Body of pancreas (tissue), 4 donors: ENCODE measurements around the gene WWOX. TPM values are rescaled to one million over a fixed set of nuclear protein-coding genes. Genes with fewer than 3 reads are reported as not detected.
"Not testable (repeated sequence)": the region's sequence is repeated elsewhere in the genome, so short reads cannot be mapped to it uniquely, and the experiment has no call there.

Experiments used
- ATAC-seq: fragments of 150-250 bp; one replicate; pipeline ENCODE4 v1.9.1; 2016
- DNase-seq, 4 donors: peaks; one replicate each; pipeline ENCODE4 v3.0.0-alpha.2; 2019
- H3K27ac ChIP-seq, 4 donors: fragments of 200-600 bp; sonication (generic); 1 replicate in 3 of 4; 2 replicates in 1 of 4; pipeline versions ENCODE4 v1.5.1 to v1.6.1; 2016 to 2019; ENCODE audit warnings: mild to moderate bottlenecking in 1 of 4, mixed read lengths in 1 of 4, moderate library complexity in 1 of 4
- H3K27me3 ChIP-seq, 2 donors: fragments of 200-600 bp; sonication (generic); one replicate each; pipeline ENCODE4 v1.6.0; 2016; ENCODE audit warnings: mild to moderate bottlenecking in 1 of 2
- H3K36me3 ChIP-seq, 2 donors: fragments of 200-600 bp; sonication (generic); replicated peaks in 1 of 2; 2 replicates each; pipeline ENCODE4 v1.5.1; 2016; ENCODE audit warnings: low read depth in 2 of 2; ENCODE audit not compliant: insufficient read depth in 1 of 2
- H3K4me1 ChIP-seq: fragments of 200-600 bp; sonication (generic); one replicate; pipeline ENCODE4 v1.6.0; 2016
- H3K4me3 ChIP-seq, 2 donors: fragments of 200-600 bp; sonication (generic); 1 replicate in 1 of 2; 2 replicates in 1 of 2; pipeline ENCODE4 v1.5.1; 2016 to 2019
- H3K9me3 ChIP-seq, 3 donors: fragments of 200-600 bp; sonication (generic); 1 replicate in 2 of 3; 2 replicates in 1 of 3; pipeline ENCODE4 v1.5.1; 2016
- POLR2A ChIP-seq, 3 donors: fragments of 450-650 bp; IDR thresholded peaks; one replicate each; pipeline ENCODE4 v1.6.1; 2016; ENCODE audit warnings: antibody characterized with exemption in 3 of 3, mild to moderate bottlenecking in 2 of 3
- WGBS, 2 donors: methylation state at CpG; one replicate each; pipeline ENCODE4 v1.1.5; 2017; 5-methylcytosine and 5-hydroxymethylcytosine counted together
- intact Hi-C: fragments of 100-400 bp; cut with DNase I; formaldehyde crosslinking; loops from one replicate; pipeline ENCODE4 v1.15.1; 2023
- total RNA-seq, 2 donors: library from RNA; depleted of rRNA; stranded (reverse); fragments of >200 nt; gene quantifications; one replicate each; pipeline ENCODE4 v1.1.0, GENCODE V29; 2016
- TF ChIP-seq, protein P1 (sequence below), 7 experiments: fragments of 450-650 bp in 4 of 7; fragments of 200-600 bp in 3 of 7; sonication (generic) in 3 of 7; IDR thresholded peaks; one replicate each; pipeline ENCODE4 v1.5.1; 2016 to 2019; ENCODE audit warnings: antibody characterized with exemption in 7 of 7

Gene WWOX
- total RNA-seq, 2 donors from 2014 or later: 52.7 to 67.2 TPM

DNA sequence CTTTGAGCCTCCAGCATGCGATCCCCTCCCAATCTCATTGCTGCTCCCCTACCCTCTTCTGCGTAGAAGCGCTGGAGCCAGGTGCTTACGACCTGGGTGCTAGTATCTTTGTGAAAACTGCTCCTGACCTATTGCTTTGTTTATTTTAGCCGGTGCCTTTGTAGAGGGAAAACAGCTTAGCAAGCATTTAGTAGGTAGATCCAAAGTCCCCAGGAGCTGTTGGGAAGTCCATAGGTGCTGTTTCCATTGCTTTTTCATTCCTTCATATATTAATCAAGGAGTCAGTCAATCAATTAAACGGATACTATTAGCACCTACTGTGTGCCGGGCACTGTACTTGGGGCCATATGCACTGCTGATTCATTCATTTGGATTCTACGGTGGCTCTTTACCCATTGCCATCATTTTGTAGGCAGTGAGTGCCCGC is 497.6 kb downstream of the WWOX start:
- TF ChIP-seq, protein P1, sequence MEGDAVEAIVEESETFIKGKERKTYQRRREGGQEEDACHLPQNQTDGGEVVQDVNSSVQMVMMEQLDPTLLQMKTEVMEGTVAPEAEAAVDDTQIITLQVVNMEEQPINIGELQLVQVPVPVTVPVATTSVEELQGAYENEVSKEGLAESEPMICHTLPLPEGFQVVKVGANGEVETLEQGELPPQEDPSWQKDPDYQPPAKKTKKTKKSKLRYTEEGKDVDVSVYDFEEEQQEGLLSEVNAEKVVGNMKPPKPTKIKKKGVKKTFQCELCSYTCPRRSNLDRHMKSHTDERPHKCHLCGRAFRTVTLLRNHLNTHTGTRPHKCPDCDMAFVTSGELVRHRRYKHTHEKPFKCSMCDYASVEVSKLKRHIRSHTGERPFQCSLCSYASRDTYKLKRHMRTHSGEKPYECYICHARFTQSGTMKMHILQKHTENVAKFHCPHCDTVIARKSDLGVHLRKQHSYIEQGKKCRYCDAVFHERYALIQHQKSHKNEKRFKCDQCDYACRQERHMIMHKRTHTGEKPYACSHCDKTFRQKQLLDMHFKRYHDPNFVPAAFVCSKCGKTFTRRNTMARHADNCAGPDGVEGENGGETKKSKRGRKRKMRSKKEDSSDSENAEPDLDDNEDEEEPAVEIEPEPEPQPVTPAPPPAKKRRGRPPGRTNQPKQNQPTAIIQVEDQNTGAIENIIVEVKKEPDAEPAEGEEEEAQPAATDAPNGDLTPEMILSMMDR (IDR thresholded peaks at IDR 0.05): no peak
- TF ChIP-seq POLR2A (IDR thresholded peaks at IDR 0.05): no peak
- H3K4me1 ChIP-seq: no peaks in the 10 kb centered on the region
- ATAC-seq (no peak), DNase-seq (no peak)
- no peaks in the 10 kb centered on the region for H3K27me3 ChIP-seq
- 72 to 83% methylated on average over 9 of the region's 9 CpGs for WGBS, 2 donors
- no peaks in the 10 kb centered on the region for H3K36me3 ChIP-seq
- no peak overlapping the region for H3K27ac ChIP-seq
- H3K4me3 ChIP-seq: no peak overlapping the region
- intact Hi-C loops: no loop called here
- H3K9me3 ChIP-seq: no peaks in the 10 kb centered on the region

DNA sequence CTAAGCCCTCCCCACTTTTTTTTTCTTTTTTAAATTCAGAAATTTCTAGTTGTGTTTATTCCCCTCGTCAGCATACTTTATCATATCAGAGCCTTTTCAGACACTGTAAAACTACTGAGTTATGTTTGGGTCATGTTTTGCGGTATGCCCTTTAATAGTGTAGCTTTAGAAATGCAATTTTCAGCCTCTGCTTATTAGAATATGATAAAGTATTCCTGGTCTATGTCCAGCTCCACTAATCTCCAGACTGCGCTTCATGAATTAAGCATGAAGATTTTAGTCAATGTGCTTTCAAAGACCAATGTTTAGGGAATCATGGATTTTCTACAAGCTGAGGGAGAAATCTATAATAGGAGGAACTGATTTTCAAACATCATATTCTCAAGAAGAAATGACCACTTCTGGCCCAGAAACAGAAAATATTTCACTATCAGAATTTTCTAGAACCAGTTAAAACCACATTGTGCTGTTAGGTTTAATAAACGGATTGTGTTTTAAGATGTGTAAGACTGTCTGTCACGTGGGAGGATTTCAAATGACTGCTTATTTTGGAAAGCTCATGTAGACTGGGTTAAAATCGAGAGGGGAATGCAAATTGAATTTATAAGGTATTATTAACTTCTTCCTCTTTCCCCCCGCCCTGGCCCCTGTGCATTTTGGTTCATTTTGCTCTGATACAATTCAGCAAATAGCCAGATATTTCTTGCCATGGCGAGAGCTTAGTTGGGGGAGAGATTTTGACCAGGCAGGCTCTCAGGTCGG is 498.5 kb downstream of the WWOX start:
- no peak overlapping the region for H3K4me3 ChIP-seq
- H3K27ac ChIP-seq: no peak overlapping the region
- no peaks in the 10 kb centered on the region for H3K4me1 ChIP-seq
- intact Hi-C loops: no loop called here
- no peaks in the 10 kb centered on the region for H3K36me3 ChIP-seq
- TF ChIP-seq POLR2A (IDR thresholded peaks at IDR 0.05): no peak
- TF ChIP-seq, protein P1 (IDR thresholded peaks at IDR 0.05): no peak
- no peak for ATAC-seq
- H3K27me3 ChIP-seq: no peaks in the 10 kb centered on the region
- H3K9me3 ChIP-seq: no peaks in the 10 kb centered on the region
- WGBS, 2 donors: 86 to 90% methylated on average over 9 of the region's 9 CpGs
- no peak for DNase-seq

- Histone ChIP-seq H3K4me1 (no peaks in the 10 kb centered on the region), H3K36me3 (no peaks in the 10 kb centered on the region), H3K4me3 (no peak overlapping the region), H3K27me3 (no peaks in the 10 kb centered on the region), H3K9me3 (no peaks in the 10 kb centered on the region), H3K27ac (no peak overlapping the region)
- ATAC-seq (no peak), DNase-seq (no peak)
- intact Hi-C loops: no loop called here
- 94 to 96% methylated on average over 2 to 4 of the region's 4 CpGs for WGBS, 2 donors
- TF ChIP-seq, protein P1 (IDR thresholded peaks at IDR 0.05): no peak
- TF ChIP-seq POLR2A (IDR thresholded peaks at IDR 0.05): no peak
Observed at GRCh38 chr16:78599271-78599670, 499.8 kb downstream of the WWOX start.

- intact Hi-C loops, H3K4me1 ChIP-seq, H3K4me3 ChIP-seq, ATAC-seq, H3K27ac ChIP-seq, H3K27me3 ChIP-seq, H3K9me3 ChIP-seq, DNase-seq, H3K36me3 ChIP-seq: not testable (repeated sequence)
- WGBS, 2 donors: 90 to 91% methylated on average over 2 of the region's 2 CpGs
Observed at GRCh38 chr16:78604423-78605062, 505.1 kb downstream of the WWOX start.

DNA sequence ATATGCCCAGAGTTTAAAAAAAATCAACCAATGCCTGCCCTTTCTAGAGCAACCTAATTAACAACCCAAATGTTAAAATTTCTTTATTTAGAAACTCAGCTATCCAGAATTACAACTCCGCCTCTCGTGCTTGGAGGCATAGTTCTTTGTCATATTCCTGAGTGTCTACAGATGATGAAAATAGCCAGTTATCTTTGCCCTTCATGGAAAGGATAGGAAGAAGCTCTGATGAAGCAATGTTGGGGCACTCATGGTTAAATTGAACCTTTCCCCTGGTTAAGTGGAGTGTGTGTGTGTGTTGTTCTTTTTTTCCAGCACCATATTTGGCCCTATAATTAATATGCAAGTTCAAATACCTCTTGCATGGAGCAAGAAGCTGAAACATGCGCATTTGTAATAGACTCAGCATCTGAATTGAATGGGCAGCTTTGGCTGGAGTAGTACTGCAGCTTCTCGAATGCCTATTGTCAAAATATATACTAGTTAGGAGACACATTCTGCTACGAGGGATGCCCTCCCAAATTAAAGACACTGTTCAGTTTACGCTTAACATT is 506.2 kb downstream of the WWOX start:
- 90 to 97% methylated on average over 6 of the region's 6 CpGs for WGBS, 2 donors
- ATAC-seq: no peak
- Histone ChIP-seq H3K36me3 (no peaks in the 10 kb centered on the region), H3K9me3 (no peaks in the 10 kb centered on the region), H3K4me3 (no peak overlapping the region), H3K4me1 (no peaks in the 10 kb centered on the region), H3K27me3 (no peaks in the 10 kb centered on the region), H3K27ac (no peak overlapping the region)
- no peak for TF ChIP-seq POLR2A (IDR thresholded peaks at IDR 0.05)
- TF ChIP-seq, protein P1 (IDR thresholded peaks at IDR 0.05): no peak
- intact Hi-C loops: no loop called here
- no peak for DNase-seq
